NK-92 treated with Interleukin-12 subunit alpha and Interleukin-12 subunit beta, amount 100 ng/mL, for 24 hours (cell line): ENCODE data around the gene FBXO4.

ENCODE experiments used
- DNase-seq: peaks from one replicate; lab custom pipeline; 2025; lab: John Stamatoyannopoulos, UW

FBXO4 gene

GRCh38 chr5:41924872-41925554 lies at the start of gene FBXO4:
Gene FBXO4, plus strand, starts transcription at chr5:41925281. Its CDS starts 29 bp downstream, at chr5:41925310.
- peak; percentile 69 for DNase-seq

GRCh38 chr5:41876678-41877077 lies 48.4 kb upstream of the FBXO4 start:
- no peak for DNase-seq

DNA sequence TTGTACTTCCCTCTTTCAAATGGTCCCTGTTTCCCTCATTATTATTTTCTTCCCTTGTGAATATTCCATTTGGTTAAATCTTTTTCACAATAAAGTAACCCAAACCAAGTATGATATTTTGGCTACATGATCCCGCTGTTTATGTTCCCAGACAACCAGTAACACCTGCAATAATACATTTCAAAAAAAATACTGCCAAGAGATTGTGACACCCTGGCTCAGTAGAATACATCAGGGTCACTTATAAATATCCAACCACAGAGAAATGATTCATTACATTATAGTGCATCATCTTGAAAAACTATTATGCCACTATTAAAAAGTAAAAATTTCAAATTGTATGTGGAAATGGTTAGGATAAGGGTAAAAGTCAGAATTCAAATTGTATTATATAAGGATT lies 47.7 kb upstream of the FBXO4 start:
- no peak for DNase-seq

DNA sequence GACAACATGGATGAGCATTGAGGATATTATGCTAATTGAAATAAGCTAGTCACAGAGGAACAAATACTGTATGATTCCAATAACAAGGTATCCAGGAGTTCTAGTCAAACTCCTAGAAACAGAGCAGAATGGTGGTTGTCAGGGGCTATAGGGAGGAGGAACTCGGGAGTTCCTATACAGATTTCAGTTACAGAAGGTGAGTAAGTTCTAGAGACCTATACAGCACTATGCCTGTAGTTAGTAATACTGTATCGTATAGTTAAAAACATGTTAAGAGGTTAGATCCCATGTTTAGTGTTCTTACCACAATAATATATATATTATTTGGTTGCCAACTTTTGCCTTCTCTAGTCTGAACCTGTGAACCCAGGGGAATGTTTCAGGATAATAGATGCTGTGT lies 46.9 kb upstream of the FBXO4 start:
- no peak for DNase-seq

DNA sequence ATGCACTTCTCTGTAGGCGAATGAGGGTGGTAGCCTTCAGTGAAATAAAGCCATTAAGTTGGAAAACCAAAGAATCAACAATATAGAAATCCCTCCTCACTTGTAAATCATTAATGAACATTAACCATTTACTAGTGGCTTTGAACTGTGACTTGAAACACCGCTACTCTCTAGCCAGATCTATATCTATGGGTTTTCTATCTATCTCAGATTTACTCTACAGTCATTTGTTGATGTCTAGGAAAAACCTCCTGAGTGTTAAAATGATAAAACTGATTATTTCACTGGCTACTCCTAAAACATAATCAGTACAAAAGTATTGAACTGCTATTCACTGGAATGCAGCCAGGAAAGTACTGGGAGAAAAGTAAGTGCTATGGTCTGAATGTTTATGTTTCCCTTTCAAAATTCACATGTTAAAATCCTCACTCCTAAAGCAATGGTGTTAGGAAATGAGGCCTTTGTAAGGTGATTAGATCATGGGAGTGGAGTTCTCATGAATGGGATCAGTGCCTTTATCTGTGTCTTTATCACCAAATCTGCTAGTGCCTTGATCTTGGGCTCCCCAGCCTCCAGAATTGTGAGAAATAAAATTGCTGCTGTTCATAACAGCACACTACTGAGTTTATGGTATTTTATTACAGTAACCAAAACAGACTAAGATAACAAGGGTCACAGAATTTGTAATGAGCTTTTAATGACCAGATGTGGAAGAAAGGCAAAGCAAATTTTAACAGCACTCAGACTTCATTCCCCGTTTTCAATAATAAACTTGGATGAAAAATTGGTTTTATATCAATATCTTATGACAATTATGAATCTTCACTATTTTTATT lies 46.2 kb upstream of the FBXO4 start:
- DNase-seq, result no peak

GRCh38 chr5:41882765-41883164 lies 42.3 kb upstream of the FBXO4 start:
- DNase-seq, result no peak

DNA sequence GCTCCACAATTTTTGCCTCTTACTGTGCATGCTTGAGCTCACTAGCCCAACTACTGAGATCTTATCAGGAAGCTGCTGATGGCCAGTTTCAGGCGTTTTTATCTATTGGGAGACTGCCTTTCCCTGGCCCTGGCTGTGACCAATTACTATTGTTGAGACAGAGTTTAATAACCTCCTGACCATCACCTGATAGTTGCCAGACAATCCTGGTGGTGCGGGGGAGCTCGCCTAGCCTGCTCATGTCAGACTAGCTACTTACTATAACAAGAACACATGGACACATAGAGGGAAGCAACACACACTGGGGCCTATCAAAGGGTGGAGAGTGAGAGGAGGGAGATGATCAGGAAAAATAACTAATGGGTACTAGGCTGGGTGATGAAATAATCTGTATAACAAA lies 41.8 kb upstream of the FBXO4 start:
- no peak for DNase-seq

DNA sequence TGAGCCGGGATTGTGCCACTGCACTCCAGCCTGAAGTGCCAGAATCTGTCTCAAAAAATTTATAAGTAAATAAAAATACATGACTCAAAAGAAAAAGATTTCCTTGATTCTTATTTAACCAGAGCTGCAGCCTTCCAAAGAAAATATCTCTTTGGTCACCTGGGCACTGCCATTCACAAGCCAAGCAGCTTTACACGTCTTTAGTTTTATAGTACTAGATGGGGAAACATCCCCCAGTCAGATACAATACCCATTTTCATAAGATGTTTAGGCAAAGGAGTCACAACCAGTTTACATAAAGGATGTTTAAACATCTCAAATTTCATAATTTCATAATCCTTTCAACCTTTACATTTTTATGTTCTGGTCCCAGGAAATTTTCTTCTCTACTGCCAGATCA lies 41.1 kb upstream of the FBXO4 start:
- no peak for DNase-seq

DNA sequence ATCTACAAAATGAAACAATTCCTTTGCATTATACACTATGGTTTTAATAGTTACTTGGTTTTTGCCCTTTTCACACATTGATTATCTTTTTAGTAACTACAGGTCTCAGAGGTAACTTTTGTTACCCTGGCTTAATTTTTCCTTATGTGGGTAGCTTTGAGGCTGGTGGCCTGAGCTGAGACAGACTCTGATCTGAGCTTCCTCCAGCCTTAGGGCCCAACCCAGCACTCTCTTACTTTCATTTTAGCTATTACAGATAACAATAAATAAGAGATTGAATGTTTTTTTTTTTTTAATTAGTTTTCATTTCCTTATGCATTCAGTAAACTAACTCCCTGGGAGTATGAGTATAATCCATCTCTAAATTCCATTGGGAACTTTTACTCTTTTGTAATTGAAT lies 39.8 kb upstream of the FBXO4 start:
- no peak for DNase-seq

- no peak for DNase-seq
These were observed 33.9 kb upstream of the FBXO4 start for GRCh38 chr5:41891066-41891707.

DNA sequence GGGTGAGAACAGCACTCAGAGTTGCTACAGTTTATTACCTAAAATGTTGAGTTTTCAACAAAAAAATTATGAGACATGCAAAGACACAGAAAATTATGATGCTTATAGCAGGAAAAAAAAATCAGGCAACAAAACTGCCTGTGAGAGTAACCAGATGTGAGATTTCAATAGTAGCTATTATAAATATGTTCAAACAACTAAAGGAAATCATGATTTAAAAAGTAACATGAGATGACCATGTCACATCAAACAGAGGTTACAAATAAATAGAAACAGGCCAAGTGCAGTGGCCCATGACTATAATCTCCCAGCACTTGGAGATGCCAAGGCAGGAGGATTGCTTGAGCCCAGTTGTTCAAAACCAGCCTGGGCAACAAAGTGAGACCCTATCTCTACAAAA lies 33.0 kb upstream of the FBXO4 start:
- no peak for DNase-seq

DNA sequence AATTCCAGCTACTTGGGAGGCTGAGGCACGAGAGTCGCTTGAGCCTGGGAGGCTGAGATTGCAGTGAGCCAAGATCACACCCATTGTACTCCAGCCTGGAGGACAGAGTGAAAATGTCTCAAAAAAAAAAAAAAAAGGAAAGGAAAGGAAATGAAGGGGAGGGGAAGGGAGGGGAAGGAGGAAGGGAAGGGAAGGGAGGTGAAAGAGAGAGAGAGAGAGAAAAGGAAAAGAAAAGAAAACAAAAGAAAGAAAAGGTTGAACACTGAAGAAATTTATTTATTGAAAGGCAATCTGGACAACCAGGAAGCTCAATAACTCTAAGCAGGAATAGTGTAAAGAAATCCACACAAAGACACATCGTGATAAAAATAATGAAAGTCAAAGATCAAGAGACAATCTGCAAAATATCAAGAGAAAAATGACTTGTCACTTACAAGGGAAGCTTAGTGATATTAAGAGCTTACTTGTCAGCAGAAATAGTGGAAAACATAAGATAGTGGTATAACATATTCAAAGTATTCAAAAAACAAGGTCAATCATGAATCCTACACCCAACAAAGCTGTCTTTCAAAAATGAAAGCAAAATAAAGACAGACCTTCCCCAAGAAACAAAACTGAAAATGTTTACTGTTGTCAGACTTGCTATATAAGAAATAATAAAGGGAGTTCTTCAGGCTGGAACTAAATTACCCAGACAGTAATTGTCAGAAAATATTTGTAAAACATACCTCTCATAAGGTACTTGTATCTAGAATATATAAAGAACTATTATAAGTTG lies 31.8 kb upstream of the FBXO4 start:
- no peak for DNase-seq

GRCh38 chr5:41896230-41896629 lies 28.9 kb upstream of the FBXO4 start:
- DNase-seq, result no peak

DNA sequence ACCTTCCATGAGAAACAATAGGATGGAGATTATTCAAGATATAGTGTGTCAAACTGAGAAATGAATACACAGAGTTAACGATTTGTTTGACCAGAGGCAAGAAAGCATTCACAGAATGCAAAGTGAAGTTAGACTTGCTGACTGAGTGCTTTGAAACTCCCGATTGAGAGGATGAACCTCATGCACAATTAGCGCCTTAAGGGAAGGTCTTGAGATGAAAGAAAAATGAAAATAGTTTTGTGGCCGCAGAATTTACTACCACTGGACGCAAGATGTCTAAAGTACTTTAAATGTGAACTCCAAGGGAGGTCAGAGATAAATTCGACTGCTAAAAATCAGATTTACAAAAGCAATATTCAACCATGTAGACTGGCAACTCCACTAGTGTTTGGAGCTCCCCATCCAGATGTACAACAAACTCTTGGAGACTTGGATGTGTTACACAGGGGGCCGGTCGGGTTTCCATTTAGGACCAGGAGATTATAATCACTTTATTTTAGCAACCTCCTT lies 21.6 kb upstream of the FBXO4 start:
- DNase-seq, result no peak

DNA sequence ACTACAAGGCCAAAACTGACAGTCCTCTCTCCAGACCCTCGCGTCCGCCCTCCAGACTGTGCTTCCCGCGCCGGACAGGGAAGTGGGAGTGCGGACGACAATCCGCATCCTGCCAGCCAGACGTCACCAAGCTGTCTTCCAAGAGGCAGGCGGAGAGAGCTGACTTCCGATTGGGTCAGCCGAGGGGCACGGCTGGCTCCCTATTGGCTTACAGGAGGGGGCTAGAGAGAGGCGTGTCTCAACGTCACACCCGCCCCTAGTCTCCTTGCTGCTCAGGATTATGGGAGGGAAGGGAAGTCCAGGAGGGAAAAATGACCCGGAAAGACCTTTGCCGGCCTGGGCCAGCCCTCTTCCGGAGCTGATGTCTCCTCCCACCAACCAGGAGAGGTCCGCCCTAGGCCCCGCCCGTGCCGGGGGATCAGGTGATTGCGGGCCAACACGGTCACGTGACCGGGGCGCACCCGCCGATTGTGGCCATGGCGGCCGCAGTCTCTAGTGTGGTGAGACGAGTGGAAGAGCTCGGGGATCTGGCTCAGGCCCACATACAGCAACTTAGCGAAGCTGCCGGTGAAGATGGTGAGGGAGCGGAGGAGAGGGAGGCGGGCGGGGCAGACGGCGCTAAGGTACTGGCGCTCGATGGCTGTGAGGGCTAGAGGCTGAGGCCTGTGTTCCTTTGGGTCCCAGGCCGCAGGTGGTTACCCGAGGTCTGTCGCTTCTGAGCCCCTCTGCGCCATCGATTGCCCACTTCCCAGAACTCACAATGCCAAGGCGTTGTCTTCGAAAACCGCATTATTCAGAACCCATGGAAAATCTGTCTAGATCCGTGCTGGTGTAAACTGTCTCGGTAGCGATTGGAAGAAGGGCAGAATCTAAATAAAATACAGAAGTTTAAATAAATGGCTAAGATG lies 20.9 kb upstream of the FBXO4 start, which contains the start of gene RIMOC1:
Gene RIMOC1 (plus strand): TSS at position 453 of the 908 bp plus-strand sequence. CDS start 24 bp downstream, at position 477.
- peak; percentile 97 for DNase-seq

DNA sequence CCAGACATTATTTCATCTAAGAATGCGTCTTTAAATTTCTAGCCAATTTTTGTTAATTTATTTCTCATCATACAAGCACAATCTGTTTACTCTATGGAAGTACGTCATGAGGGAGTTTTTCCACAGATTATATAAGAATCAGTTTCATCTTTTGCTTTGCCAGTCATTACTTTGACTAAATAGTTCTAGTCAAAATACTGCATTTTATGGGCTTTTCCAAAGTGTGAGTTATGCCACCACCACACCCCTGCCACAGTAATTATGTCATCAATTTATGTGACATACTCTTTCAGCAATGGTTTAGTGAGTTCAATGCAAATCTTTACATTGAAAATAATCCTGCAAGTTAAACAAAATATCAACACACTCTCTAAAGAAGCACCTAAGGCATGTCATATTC lies 18.9 kb upstream of the FBXO4 start:
- DNase-seq, result no peak

DNA sequence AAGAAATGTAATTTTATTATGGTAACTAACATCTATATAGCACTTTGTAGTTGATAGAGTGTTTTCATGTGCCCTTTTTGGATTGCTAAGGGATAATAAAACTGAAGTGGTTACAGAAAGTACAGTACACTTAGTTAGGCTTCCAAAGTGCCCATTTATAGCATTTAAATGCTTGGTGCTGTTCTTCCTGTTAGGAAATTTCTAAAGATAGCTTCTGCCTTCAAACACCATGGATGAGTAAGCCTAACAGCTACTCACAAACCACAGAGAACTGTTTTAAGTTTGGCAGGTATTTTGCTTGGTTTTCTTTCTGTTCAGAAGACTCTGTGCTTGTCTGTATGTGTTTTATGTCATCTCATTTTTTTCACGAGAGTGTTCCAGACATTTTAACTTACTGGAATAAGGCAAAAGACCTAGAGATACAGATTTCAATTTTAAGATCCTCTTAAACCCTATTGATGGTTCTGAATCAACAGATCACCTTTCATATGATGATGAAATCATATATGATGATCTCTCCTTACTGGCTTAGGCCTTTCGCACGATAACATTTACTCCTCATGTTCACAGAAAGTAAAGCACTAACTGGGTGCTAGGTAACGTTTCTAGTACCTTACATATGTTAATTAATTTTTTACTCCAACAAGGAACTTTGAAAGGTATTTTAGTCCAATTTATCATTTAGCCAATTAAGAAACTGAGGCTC lies 16.6 kb upstream of the FBXO4 start:
- DNase-seq, result no peak

GRCh38 chr5:41918105-41918504 lies 7.0 kb upstream of the FBXO4 start:
- no peak for DNase-seq

DNA sequence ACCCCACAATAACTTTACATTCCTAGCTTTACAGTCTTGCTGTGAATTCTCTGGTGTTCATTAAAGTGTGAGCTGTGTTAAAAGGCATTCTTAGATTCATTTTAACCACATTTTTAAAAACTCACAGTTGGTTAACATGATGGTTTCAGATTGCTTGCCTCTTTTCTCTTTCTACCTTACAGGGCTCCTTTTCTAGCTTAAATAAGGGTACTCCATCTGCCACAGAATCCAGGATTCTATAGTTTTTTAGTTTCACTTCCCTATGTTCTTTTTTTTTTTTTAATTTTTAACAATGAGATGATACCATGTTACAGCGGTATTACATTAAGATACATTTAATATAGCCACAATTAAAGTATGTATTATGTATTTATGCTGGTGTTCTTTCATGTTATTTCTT lies 3.9 kb upstream of the FBXO4 start:
- DNase-seq, result no peak

- no peak for DNase-seq
These were observed 3.2 kb upstream of the FBXO4 start for GRCh38 chr5:41921874-41922273.
